ENCODE measurements around the gene MAPKAPK2.
"Not testable (repeated sequence)": the region's sequence is repeated elsewhere in the genome, so short reads cannot be mapped to it uniquely, and the experiment has no call there.

MAPKAPK2 gene

GRCh38 chr1:206774093-206774492 lies 89.4 kb downstream of the MAPKAPK2 start:
- DNase-seq (ENCODE audit: insufficient read length, low spot score) (no peak), FAIRE-seq (no peak)
- TF ChIP-seq POLR2A (IDR thresholded peaks at IDR 0.05; ENCODE audit: low read depth, low read length): no peak

- no peak for FAIRE-seq
- DNase-seq (ENCODE audit: insufficient read length, low spot score): no peak
- TF ChIP-seq POLR2A (IDR thresholded peaks at IDR 0.05; ENCODE audit: low read depth, low read length): no peak
Observed at GRCh38 chr1:206776229-206776628, 91.5 kb downstream of the MAPKAPK2 start.

GRCh38 chr1:206778031-206778430 lies 93.3 kb downstream of the MAPKAPK2 start:
- FAIRE-seq (no peak), DNase-seq (ENCODE audit: insufficient read length, low spot score) (no peak)
- no peak for TF ChIP-seq POLR2A (IDR thresholded peaks at IDR 0.05; ENCODE audit: low read depth, low read length)

GRCh38 chr1:206778911-206779310 lies 94.2 kb downstream of the MAPKAPK2 start:
- not testable (repeated sequence) for DNase-seq (ENCODE audit: insufficient read length, low spot score); FAIRE-seq

GRCh38 chr1:206779638-206780037 lies 94.9 kb downstream of the MAPKAPK2 start:
- DNase-seq (ENCODE audit: insufficient read length, low spot score) (no peak), FAIRE-seq (no peak)
- no peak for TF ChIP-seq POLR2A (IDR thresholded peaks at IDR 0.05; ENCODE audit: low read depth, low read length)

GRCh38 chr1:206782448-206782847 lies 97.7 kb downstream of the MAPKAPK2 start:
- no peak for TF ChIP-seq POLR2A (IDR thresholded peaks at IDR 0.05; ENCODE audit: low read depth, low read length)
- no peak for FAIRE-seq
- DNase-seq (ENCODE audit: insufficient read length, low spot score): no peak

GRCh38 chr1:206783506-206783905 lies 98.8 kb downstream of the MAPKAPK2 start:
- TF ChIP-seq POLR2A (IDR thresholded peaks at IDR 0.05; ENCODE audit: low read depth, low read length): no peak
- FAIRE-seq: no peak
- no peak for DNase-seq (ENCODE audit: insufficient read length, low spot score)
